K562 (cell line): ENCODE data around the gene TOX2. TPM values are rescaled to one million over a fixed set of nuclear protein-coding genes. Genes with fewer than 3 reads are reported as not detected.

Source experiments
- BACH1 ChIP-seq: fragments of 200-800 bp; sonication (Bioruptor generic); IDR thresholded peaks from 2 replicates; pipeline ENCODE4 v1.6.1; 2016; ENCODE audit warnings: missing genetic modification characterization, missing compliant biosample characterization
- CEBPG ChIP-seq, 3 experiments: fragments of 200-800 bp in 1 of 3; sonication (Bioruptor generic) in 1 of 3; sonication (generic) in 1 of 3; formaldehyde crosslinking in 1 of 3; IDR thresholded peaks in 2 of 3; conservative IDR thresholded peaks in 1 of 3; 2 replicates each; pipeline versions ENCODE4 v1.6.1 to v1.8.0; 2016 to 2022; ENCODE audit warnings: missing compliant biosample characterization in 2 of 3, missing genetic modification characterization in 2 of 3, mild to moderate bottlenecking in 1 of 3, missing genetic modification reagents in 1 of 3
- E2F5 ChIP-seq: sonication (generic); formaldehyde crosslinking; IDR thresholded peaks from 2 replicates; pipeline ENCODE4 v1.8.0; 2022; ENCODE audit warnings: mild to moderate bottlenecking, missing genetic modification reagents
- EP400 ChIP-seq: fragments of 450-650 bp; IDR thresholded peaks from 2 replicates; pipeline ENCODE4 v1.6.1; 2017; ENCODE audit warnings: antibody characterized with exemption, mild to moderate bottlenecking, moderate library complexity
- FOXA1 ChIP-seq: fragments of 450-650 bp; IDR thresholded peaks from 2 replicates; pipeline ENCODE4 v1.6.1; 2016; ENCODE audit warnings: mild to moderate bottlenecking, borderline replicate concordance
- HNRNPH1 ChIP-seq: fragments of 200-400 bp; formaldehyde crosslinking; optimal IDR thresholded peaks from 2 replicates; pipeline ENCODE3; 2017; ENCODE audit warnings: low read depth, mild to moderate bottlenecking, low read length, moderate library complexity
- JUNB ChIP-seq: fragments of 450-650 bp; formaldehyde crosslinking; conservative IDR thresholded peaks from 2 replicates; pipeline ENCODE4 v1.4.0; 2020; ENCODE audit warnings: mild to moderate bottlenecking
- MAZ ChIP-seq, 2 experiments: fragments of 450-650 bp in 1 of 2; sonication (generic) in 1 of 2; formaldehyde crosslinking; IDR thresholded peaks in 1 of 2; conservative IDR thresholded peaks in 1 of 2; 2 replicates each; pipeline versions ENCODE4 v1.4.0 to v1.5.0; 2020; ENCODE audit warnings: mild to moderate bottlenecking in 1 of 2, missing genetic modification reagents in 1 of 2
- NR2F6 ChIP-seq: fragments of 450-650 bp; formaldehyde crosslinking; IDR thresholded peaks from 2 replicates; pipeline ENCODE4 v1.4.0; 2020; ENCODE audit warnings: mild to moderate bottlenecking
- ZNF224 ChIP-seq: sonication (generic); formaldehyde crosslinking; IDR thresholded peaks from 2 replicates; pipeline ENCODE4 v1.8.0; 2022; ENCODE audit warnings: mild to moderate bottlenecking, missing genetic modification reagents
- polyA plus RNA-seq, 8 experiments: library from polyadenylated mRNA; depleted of rRNA in 4 of 8; stranded (reverse) in 5 of 8; unstranded in 3 of 8; fragments of >200 nt; fragmentation: Nextera tagmentation in 2 of 8; fragmentation: Illumina TruSeq in 1 of 8; extraction: Ambion mirVana in 2 of 8; extraction: Trizol in 1 of 8; gene quantifications; 2 replicates each; pipeline versions ENCODE4 v1.2.1 to v1.2.3, GENCODE V29; 2011 to 2014; ENCODE audit warnings: inconsistent platforms in 1 of 8, missing spikeins in 1 of 8
- total RNA-seq, 7 experiments: library from RNA; depleted of rRNA in 6 of 7; stranded (reverse); fragments of >200 nt in 6 of 7; fragmentation: Illumina TruSeq in 2 of 7; extraction: Trizol in 2 of 7; gene quantifications; 2 replicates each; pipeline versions ENCODE4 v1.2.1 to v1.2.3, GENCODE V29; 2011 to 2021; ENCODE audit warnings: low replicate concordance in 1 of 7
- TF ChIP-seq, protein P1 (sequence below): fragments of 450-650 bp; formaldehyde crosslinking; IDR thresholded peaks from 2 replicates; pipeline ENCODE4 v1.4.0; 2020; ENCODE audit warnings: mild to moderate bottlenecking, moderate library complexity
- TF ChIP-seq, protein P2 (sequence below): sonication (generic); formaldehyde crosslinking; IDR thresholded peaks from 2 replicates; pipeline ENCODE4 v1.8.1; 2023; ENCODE audit warnings: mild to moderate bottlenecking, missing genetic modification reagents

The TOX2 gene
- total and polyA plus RNA-seq, 9 of the 15 experiments (the other 6 are each of a cell fraction or from before 2014, with no cell fraction given) = not detected

DNA sequence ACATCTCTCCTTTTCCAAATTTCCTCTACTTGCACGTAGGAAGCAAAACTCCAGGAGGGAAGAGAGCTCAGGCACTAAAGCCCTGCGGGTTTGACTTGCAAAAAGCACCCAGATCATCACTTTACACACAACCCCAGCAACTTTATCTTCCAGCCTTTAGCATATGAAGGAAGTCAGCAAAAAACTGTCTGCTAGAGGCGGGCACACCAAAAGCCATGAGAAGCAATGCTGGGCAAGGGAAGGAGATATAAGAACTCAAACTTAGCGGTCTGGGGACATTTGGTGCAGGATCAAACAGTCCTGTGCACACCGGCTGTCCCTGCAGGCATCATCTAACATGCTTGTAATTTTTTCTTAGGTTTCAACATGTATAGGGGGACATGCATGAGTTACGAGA is 159.0 kb downstream of the TOX2 start (continued):
- TF ChIP-seq, protein P1, sequence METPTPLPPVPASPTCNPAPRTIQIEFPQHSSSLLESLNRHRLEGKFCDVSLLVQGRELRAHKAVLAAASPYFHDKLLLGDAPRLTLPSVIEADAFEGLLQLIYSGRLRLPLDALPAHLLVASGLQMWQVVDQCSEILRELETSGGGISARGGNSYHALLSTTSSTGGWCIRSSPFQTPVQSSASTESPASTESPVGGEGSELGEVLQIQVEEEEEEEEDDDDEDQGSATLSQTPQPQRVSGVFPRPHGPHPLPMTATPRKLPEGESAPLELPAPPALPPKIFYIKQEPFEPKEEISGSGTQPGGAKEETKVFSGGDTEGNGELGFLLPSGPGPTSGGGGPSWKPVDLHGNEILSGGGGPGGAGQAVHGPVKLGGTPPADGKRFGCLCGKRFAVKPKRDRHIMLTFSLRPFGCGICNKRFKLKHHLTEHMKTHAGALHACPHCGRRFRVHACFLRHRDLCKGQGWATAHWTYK (CRISPR knock-in tag) = no peak
- TF ChIP-seq, protein P2, sequence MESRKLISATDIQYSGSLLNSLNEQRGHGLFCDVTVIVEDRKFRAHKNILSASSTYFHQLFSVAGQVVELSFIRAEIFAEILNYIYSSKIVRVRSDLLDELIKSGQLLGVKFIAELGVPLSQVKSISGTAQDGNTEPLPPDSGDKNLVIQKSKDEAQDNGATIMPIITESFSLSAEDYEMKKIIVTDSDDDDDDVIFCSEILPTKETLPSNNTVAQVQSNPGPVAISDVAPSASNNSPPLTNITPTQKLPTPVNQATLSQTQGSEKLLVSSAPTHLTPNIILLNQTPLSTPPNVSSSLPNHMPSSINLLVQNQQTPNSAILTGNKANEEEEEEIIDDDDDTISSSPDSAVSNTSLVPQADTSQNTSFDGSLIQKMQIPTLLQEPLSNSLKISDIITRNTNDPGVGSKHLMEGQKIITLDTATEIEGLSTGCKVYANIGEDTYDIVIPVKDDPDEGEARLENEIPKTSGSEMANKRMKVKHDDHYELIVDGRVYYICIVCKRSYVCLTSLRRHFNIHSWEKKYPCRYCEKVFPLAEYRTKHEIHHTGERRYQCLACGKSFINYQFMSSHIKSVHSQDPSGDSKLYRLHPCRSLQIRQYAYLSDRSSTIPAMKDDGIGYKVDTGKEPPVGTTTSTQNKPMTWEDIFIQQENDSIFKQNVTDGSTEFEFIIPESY (CRISPR knock-in tag) = no peak
- TF ChIP-seq BACH1 (tag) (no peak), ZNF224 (CRISPR knock-in tag) (no peak), MAZ (CRISPR knock-in tag; conservative IDR thresholded peaks at IDR 0.05 in 1 of 2, IDR thresholded peaks at IDR 0.05 in 1 of 2) (no peak), FOXA1 (no peak), E2F5 (CRISPR knock-in tag) (no peak), HNRNPH1 (no peak), JUNB (no peak), EP400 (no peak), CEBPG (CRISPR knock-in tag; IDR thresholded peaks at IDR 0.05) (no peak), CEBPG (tag; conservative IDR thresholded peaks at IDR 0.05 in 1 of 2, IDR thresholded peaks at IDR 0.05 in 1 of 2) (no peak), NR2F6 (CRISPR knock-in tag) (no peak)
